ENCODE measurements around the gene NQO2. TPM values are rescaled to one million over a fixed set of nuclear protein-coding genes. Genes with fewer than 3 reads are reported as not detected.
A peak's percentile ranks its signal among the peaks of the same experiment; 100 is the strongest.
"Not testable (repeated sequence)": the region's sequence is repeated elsewhere in the genome, so short reads cannot be mapped to it uniquely, and the experiment has no call there.

Gene NQO2
- total RNA-seq, 1 donor from 2014 or later, result 7.1 TPM

DNA sequence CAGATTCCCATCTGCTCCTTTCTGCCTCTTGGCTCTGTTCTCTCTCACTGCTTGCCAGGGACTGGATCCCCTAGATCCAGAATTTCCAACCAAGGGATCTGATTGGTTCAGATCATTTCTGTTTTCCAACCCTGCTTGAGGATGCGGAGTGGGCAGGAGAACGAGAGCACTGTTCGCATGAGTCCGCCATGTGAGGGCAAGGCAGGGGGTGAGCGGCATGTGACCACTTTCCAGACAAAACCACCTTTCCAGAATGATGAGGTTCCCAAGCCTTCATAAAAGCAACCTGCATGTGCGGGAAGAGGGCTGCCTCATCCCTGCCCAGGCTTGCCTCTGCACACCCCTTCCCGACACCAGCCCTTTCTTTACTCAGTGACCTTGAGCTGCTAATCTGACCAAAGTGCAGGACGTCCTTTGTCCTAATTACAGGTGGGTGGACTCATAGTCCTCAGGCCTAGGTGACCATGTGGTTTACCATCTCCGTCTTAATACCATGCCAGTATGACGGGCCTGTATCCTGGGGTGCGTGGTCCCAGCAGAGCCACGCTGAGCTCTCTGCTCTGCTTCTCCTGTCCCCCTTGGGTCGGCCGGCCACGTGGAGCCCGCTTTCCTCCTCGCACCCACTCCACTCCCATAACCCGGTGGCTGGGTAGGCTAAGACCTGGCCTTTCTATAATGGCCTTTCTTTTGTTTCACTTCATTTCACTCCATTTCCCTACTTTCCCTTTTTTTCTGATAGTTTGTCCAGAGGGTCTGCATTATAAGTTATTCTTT lies 14.4 kb downstream of the NQO2 start:
- no peak for DNase-seq

DNA sequence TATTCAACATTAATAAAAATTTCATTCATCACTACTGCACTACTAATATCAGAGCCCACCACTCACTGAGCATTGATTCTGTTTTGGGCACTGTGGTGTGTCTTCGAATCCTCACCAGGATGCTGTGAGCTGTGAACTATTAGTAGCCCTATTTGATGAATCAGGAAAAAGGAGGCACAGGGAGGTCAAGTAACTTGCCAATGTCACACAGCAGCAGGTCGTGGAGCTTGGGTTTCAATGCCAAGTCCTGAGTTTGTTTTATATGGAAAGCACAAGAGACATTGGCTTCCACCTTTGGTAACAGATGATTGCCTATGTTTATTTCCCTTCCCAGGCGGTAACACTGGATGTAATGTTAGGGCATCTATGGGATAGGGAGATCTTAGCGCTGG lies 15.0 kb downstream of the NQO2 start:
- DNase-seq, result no peak

GRCh38 chr6:3015144-3015543 lies 15.4 kb downstream of the NQO2 start:
- no peak for DNase-seq

DNA sequence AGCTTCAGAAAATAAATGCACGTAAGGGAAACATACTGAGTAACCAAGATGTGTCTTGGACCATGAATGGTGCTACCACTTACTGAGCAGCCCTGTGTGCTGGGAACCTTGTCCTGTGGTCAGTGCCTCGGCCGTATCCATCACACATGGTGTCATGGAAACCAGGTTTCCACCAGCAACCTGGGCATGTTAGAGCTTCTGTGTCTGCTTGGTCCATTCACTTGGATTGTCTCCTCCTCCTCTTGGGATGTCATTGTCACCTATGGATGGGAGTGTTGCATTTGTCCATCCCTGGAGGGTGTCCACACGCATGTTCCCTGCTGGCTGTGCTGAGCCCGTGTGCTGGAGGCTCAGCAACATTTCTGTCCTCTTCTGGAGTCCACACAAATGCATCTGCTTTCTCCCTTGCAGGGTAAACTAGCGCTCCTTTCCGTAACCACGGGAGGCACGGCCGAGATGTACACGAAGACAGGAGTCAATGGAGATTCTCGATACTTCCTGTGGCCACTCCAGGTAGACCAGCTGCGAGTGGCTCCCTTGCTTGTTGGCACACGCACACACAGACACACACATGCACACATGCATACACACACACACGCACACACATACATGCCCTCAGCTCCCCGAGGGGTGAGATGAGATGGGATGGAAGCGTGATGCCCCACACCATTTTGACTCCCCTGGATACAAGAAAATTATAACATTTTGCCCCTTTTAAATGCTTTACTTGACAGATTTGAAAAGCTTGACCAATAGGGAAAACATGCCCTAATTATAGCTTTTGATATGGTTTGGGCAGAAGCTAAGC lies 17.0 kb downstream of the NQO2 start:
- no peak for DNase-seq

- DNase-seq, result no peak
Observed at GRCh38 chr6:3017304-3017703, 17.6 kb downstream of the NQO2 start.

- DNase-seq, result no peak
Observed at GRCh38 chr6:3019065-3019464, 19.4 kb downstream of the NQO2 start.

- no peak for DNase-seq
Observed at GRCh38 chr6:3019749-3020320, 20.1 kb downstream of the NQO2 start.

GRCh38 chr6:3020976-3021598 lies 21.4 kb downstream of the NQO2 start:
- not testable (repeated sequence) for DNase-seq

- no peak for DNase-seq
Observed at GRCh38 chr6:3022765-3023662, 23.3 kb downstream of the NQO2 start.

DNA sequence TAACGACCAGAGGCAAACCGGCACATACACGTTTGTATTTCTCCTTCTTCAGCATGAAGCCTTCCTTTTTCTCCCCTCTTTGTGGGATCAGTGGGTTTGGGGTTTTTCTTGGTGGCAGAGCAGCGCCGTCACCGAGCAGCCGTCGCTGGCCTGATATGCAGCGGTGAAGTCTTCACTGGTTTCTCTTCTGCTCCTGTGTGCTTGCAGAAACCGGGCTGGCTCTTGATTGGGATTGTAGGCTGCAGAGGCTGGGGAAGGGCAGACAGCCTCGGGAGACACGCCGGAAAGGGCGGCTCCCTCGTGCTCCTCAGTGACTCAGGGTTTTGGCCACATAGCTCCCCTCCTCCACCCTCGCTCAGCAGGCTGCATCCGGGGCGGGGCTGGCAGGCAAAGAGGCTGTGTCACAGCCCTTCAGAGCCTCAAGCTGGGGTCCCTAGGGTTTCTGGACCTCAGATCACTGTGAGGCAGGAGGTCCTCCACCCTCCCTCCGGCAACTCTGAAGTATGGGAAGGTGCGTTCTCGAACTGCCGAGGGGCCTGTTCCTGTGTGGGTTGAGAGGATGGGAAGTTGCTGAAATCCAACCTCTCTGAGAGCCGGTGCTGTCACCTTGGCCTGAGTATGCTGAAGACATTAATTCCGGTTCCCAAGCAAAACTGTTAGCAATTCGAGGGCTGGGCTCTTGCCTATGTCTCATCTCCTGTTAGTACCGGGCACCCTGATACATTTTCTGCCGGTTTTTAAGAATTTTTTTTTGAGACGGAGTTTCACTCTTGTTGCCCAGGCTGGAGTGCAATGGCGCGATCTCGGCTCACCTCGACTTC lies 24.2 kb downstream of the NQO2 start:
- DNase-seq, result peak; percentile 80

- peak; percentile 20 for DNase-seq
Observed at GRCh38 chr6:3026791-3027626, 27.3 kb downstream of the NQO2 start.

- DNase-seq, result not testable (repeated sequence)
Observed at GRCh38 chr6:3028156-3028555, 28.5 kb downstream of the NQO2 start.

- DNase-seq, result no peak
Observed at GRCh38 chr6:3031857-3032640, 32.4 kb downstream of the NQO2 start.

GRCh38 chr6:3032986-3033385 lies 33.3 kb downstream of the NQO2 start:
- no peak for DNase-seq

GRCh38 chr6:3033652-3034051 lies 34.0 kb downstream of the NQO2 start:
- no peak for DNase-seq

- no peak for DNase-seq
Observed at GRCh38 chr6:3035397-3035796, 35.7 kb downstream of the NQO2 start.

- no peak for DNase-seq
Observed at GRCh38 chr6:3036861-3037637, 37.4 kb downstream of the NQO2 start.
